HS-5 (cell line): ENCODE measurements around the gene RNF112.

Source experiments
- DNase-seq: peaks from one replicate; pipeline ENCODE4 v3.0.0-alpha.2; 2012; ENCODE audit warnings: low read depth

RNF112 gene

GRCh38 chr17:19387921-19388521 lies 23.0 kb upstream of the RNF112 start:
- DNase-seq, result no peak

- no peak for DNase-seq
Observed at GRCh38 chr17:19388791-19389785, 21.9 kb upstream of the RNF112 start.

GRCh38 chr17:19390951-19391350 lies 20.1 kb upstream of the RNF112 start:
- DNase-seq, result no peak

- DNase-seq, result no peak
Observed at GRCh38 chr17:19391432-19391831, 19.6 kb upstream of the RNF112 start.

GRCh38 chr17:19392303-19392702 lies 18.7 kb upstream of the RNF112 start:
- DNase-seq, result no peak

GRCh38 chr17:19397556-19398041 lies 13.4 kb upstream of the RNF112 start:
- no peak for DNase-seq

- DNase-seq, result no peak
Observed at GRCh38 chr17:19398301-19399181, 12.5 kb upstream of the RNF112 start.

- DNase-seq, result no peak
Observed at GRCh38 chr17:19399750-19400450, 11.1 kb upstream of the RNF112 start.

- no peak for DNase-seq
Observed at GRCh38 chr17:19401321-19402010, 9.6 kb upstream of the RNF112 start.

- no peak for DNase-seq
Observed at GRCh38 chr17:19402171-19402570, 8.9 kb upstream of the RNF112 start.

- no peak for DNase-seq
Observed at GRCh38 chr17:19403021-19403420, 8.0 kb upstream of the RNF112 start.

- DNase-seq, result no peak
Observed at GRCh38 chr17:19404264-19404663, 6.8 kb upstream of the RNF112 start.

GRCh38 chr17:19405114-19405513 lies 5.9 kb upstream of the RNF112 start:
- no peak for DNase-seq

GRCh38 chr17:19407601-19408345 lies 3.3 kb upstream of the RNF112 start:
- no peak for DNase-seq

- DNase-seq, result no peak
Observed at GRCh38 chr17:19408346-19408710, 2.7 kb upstream of the RNF112 start.

- no peak for DNase-seq
Observed at GRCh38 chr17:19409066-19409465, 2.0 kb upstream of the RNF112 start.

GRCh38 chr17:19409509-19409908 lies 1.5 kb upstream of the RNF112 start:
- no peak for DNase-seq

- no peak for DNase-seq
Observed at GRCh38 chr17:19410091-19410490, 941 bp upstream of the RNF112 start.

GRCh38 chr17:19411631-19412030 lies 599 bp downstream of the RNF112 start:
- no peak for DNase-seq

GRCh38 chr17:19412510-19412909 lies 1.5 kb downstream of the RNF112 start:
- no peak for DNase-seq
